ENCODE results near the gene PCDHAC1. TPM values are rescaled to one million over a fixed set of nuclear protein-coding genes. Genes with fewer than 3 reads are reported as not detected.

PCDHAC1 gene
- polyA plus RNA-seq, 1 of the 3 experiments (the other 2 are of a cell fraction): 0.08 TPM

- no peaks in the 10 kb centered on the region for H3F3A ChIP-seq (replicated peaks; ENCODE audit: insufficient read depth)
- peak overlapping the region; percentile 84; the same call in 1 of the 2 replicates for H2AFZ ChIP-seq (ENCODE audit: low read depth)
- H3K27ac ChIP-seq (ENCODE audit: low read depth in 2 of 2, low read length in 1 of 2): peak overlapping the region in 1 of 2 experiments; percentile 79; a peak in 2 of 4 replicates
- peak overlapping the region; percentile 54 to 62 for H3K4me3 ChIP-seq (ENCODE audit: low read depth in 2 of 2, low read length in 1 of 2)
- H3K9me3 ChIP-seq: no peaks in the 10 kb centered on the region
- H3K36me3 ChIP-seq (replicated peaks in 1 of 2; ENCODE audit: control insufficient read depth in 1 of 2, insufficient read depth in 2 of 2, low read length in 1 of 2): no peaks in the 10 kb centered on the region
- H4K20me1 ChIP-seq (ENCODE audit: insufficient read depth): no peaks in the 10 kb centered on the region
- H3K4me1 ChIP-seq (ENCODE audit: control insufficient read depth in 1 of 2, insufficient read depth in 2 of 2, low read depth in 1 of 2, low read length in 1 of 2): peaks cover 0 to 7% of the 10 kb centered on the region in 2 experiments; a peak in 2 of 4 replicates
- peak; percentile 95 for DNase-seq
- H3K9ac ChIP-seq: no peak overlapping the region
- POLR2A ChIA-PET: interaction anchor here (0.9 to 2.8 kb wide), 8 partner anchors 9 to 120 kb away, joined by 3 to 54 read pairs (median 6); partner anchors contain the start of genes PCDHA8 and PCDHAC2
- no peaks in the 10 kb centered on the region for H3K27me3 ChIP-seq (ENCODE audit: insufficient read depth)
- H3K79me2 ChIP-seq (ENCODE audit: insufficient read depth): no peaks in the 10 kb centered on the region
- 9% methylated on average over 22 of the region's 74 CpGs for WGBS (ENCODE audit: low lambda C conversion rate)
- H3K9me2 ChIP-seq: no peaks in the 10 kb centered on the region
- H3K4me2 ChIP-seq: peak overlapping the region; percentile 81
- CTCF ChIA-PET: interaction anchor here (0.5 to 5.0 kb wide), 50 partner anchors 10 to 630 kb away, joined by 3 to 194 read pairs (median 6); partner anchors contain the start of genes PCDHA10, PCDHA12, PCDHA4 and PCDHA5
- TF ChIP-seq NRF1 (IDR thresholded peaks at IDR 0.05; ENCODE audit: low read depth, low read length) (no peak), FOSL2 (IDR thresholded peaks at IDR 0.05; ENCODE audit: borderline replicate concordance, low read depth) (no peak), CHD2 (IDR thresholded peaks at IDR 0.05; ENCODE audit: low read length, partially characterized antibody) (peak; percentile 53), RFX5 (IDR thresholded peaks at IDR 0.05; ENCODE audit: low read length) (no peak), REST (IDR thresholded peaks at IDR 0.05; ENCODE audit: low read depth, low read length) (no peak), CTCF (IDR thresholded peaks at IDR 0.05) (peak; percentile 70), FOXJ3 (CRISPR knock-in tag; IDR thresholded peaks at IDR 0.05) (peak; percentile 60; the same call in 1 of the 2 replicates), USF1 (IDR thresholded peaks at IDR 0.05; ENCODE audit: borderline replicate concordance, low read depth) (no peak), JUND (IDR thresholded peaks at IDR 0.05) (no peak), IRF3 (IDR thresholded peaks at IDR 0.05; ENCODE audit: low read depth, low read length) (no peak), ELF1 (IDR thresholded peaks at IDR 0.05) (no peak), TAF1 (IDR thresholded peaks at IDR 0.05; ENCODE audit: borderline replicate concordance, low read depth, low read length) (no peak), PBX3 (IDR thresholded peaks at IDR 0.05) (no peak), RAD21 (IDR thresholded peaks at IDR 0.05; ENCODE audit: low read length) (peak; percentile 79), MAX (IDR thresholded peaks at IDR 0.05; ENCODE audit: low read depth) (0 out of 2 replicates have a peak, but pooled peaks have one; percentile 21), TCF12 (IDR thresholded peaks at IDR 0.05) (no peak; the same call in 1 of the 2 replicates), TEAD4 (IDR thresholded peaks at IDR 0.05; ENCODE audit: borderline replicate concordance, insufficient read depth) (no peak), GABPA (IDR thresholded peaks at IDR 0.05; ENCODE audit: low read depth) (no peak), SIN3A (IDR thresholded peaks at IDR 0.05; ENCODE audit: borderline replicate concordance, low read depth, low read length) (no peak), NFIC (IDR thresholded peaks at IDR 0.05; ENCODE audit: borderline replicate concordance) (no peak), RCOR1 (IDR thresholded peaks at IDR 0.05; ENCODE audit: low read length) (no peak), POLR2AphosphoS5 (IDR thresholded peaks at IDR 0.05; ENCODE audit: low read depth, low read length) (no peak), RXRA (IDR thresholded peaks at IDR 0.05; ENCODE audit: borderline replicate concordance, low read depth) (no peak), EZH2phosphoT487 (IDR thresholded peaks at IDR 0.05; ENCODE audit: borderline replicate concordance, low read depth) (no peak), FOXM1 (IDR thresholded peaks at IDR 0.05; ENCODE audit: low read depth) (no peak)
Measured at GRCh38 chr5:140926443-140927227, 536 bp downstream of the PCDHAC1 start.
